ENCODE measurements around the gene MAD1L1. TPM values are rescaled to one million over a fixed set of nuclear protein-coding genes. Genes with fewer than 3 reads are reported as not detected.
"Not testable (repeated sequence)": the region's sequence is repeated elsewhere in the genome, so short reads cannot be mapped to it uniquely, and the experiment has no call there.

The MAD1L1 gene
- total and polyA plus RNA-seq, 2 donors, result 23.1 to 27.4 TPM

- H3K4me1 ChIP-seq (ENCODE audit: insufficient read depth); DNase-seq (ENCODE audit: extremely low spot score); H3K27ac ChIP-seq (ENCODE audit: low read depth); H3K4me3 ChIP-seq (ENCODE audit: low read depth, low read length); H3K36me3 ChIP-seq (ENCODE audit: insufficient read depth): not testable (repeated sequence)
- 59% methylated on average over 13 of the region's 18 CpGs for WGBS
These were observed 36.6 kb upstream of the MAD1L1 start for GRCh38 chr7:2269089-2269990.

- Histone ChIP-seq H3K4me1 (ENCODE audit: insufficient read depth) (no peaks in the 10 kb centered on the region), H3K4me3 (ENCODE audit: low read depth, low read length) (no peak overlapping the region), H3K36me3 (ENCODE audit: insufficient read depth) (peaks cover 3% of the 10 kb centered on the region), H3K27ac (ENCODE audit: low read depth) (no peak overlapping the region)
- WGBS, result 71% methylated on average over 10 of the region's 10 CpGs
- no peak for DNase-seq (ENCODE audit: extremely low spot score)
These were observed 34.2 kb upstream of the MAD1L1 start for GRCh38 chr7:2266911-2267310.

- no peak for DNase-seq (ENCODE audit: extremely low spot score)
- no peak overlapping the region for H3K27ac ChIP-seq (ENCODE audit: low read depth)
- no peaks in the 10 kb centered on the region for H3K4me1 ChIP-seq (ENCODE audit: insufficient read depth)
- H3K36me3 ChIP-seq (ENCODE audit: insufficient read depth), result no peaks in the 10 kb centered on the region
- 97% methylated on average over 23 of the region's 23 CpGs for WGBS
- H3K4me3 ChIP-seq (ENCODE audit: low read depth, low read length), result no peak overlapping the region
These were observed 31.4 kb upstream of the MAD1L1 start for GRCh38 chr7:2264158-2264557.

- 95% methylated on average over 18 of the region's 18 CpGs for WGBS
- no peaks in the 10 kb centered on the region for H3K4me1 ChIP-seq (ENCODE audit: insufficient read depth)
- H3K4me3 ChIP-seq (ENCODE audit: low read depth, low read length), result no peak overlapping the region
- no peaks in the 10 kb centered on the region for H3K36me3 ChIP-seq (ENCODE audit: insufficient read depth)
- DNase-seq (ENCODE audit: extremely low spot score), result no peak
- H3K27ac ChIP-seq (ENCODE audit: low read depth), result no peak overlapping the region
These were observed 30.4 kb upstream of the MAD1L1 start for GRCh38 chr7:2263176-2263575.

- WGBS, result 87% methylated on average over 14 of the region's 14 CpGs
- H3K4me3 ChIP-seq (ENCODE audit: low read depth, low read length), result no peak overlapping the region
- no peaks in the 10 kb centered on the region for H3K36me3 ChIP-seq (ENCODE audit: insufficient read depth)
- H3K27ac ChIP-seq (ENCODE audit: low read depth), result no peak overlapping the region
- no peaks in the 10 kb centered on the region for H3K4me1 ChIP-seq (ENCODE audit: insufficient read depth)
- no peak for DNase-seq (ENCODE audit: extremely low spot score)
These were observed 28.9 kb upstream of the MAD1L1 start for GRCh38 chr7:2261611-2262010.

- Histone ChIP-seq H3K36me3 (ENCODE audit: insufficient read depth) (no peaks in the 10 kb centered on the region), H3K4me3 (ENCODE audit: low read depth, low read length) (no peak overlapping the region), H3K4me1 (ENCODE audit: insufficient read depth) (no peaks in the 10 kb centered on the region), H3K27ac (ENCODE audit: low read depth) (no peak overlapping the region)
- DNase-seq (ENCODE audit: extremely low spot score), result no peak
- 91% methylated on average over 5 of the region's 5 CpGs for WGBS
These were observed 28.1 kb upstream of the MAD1L1 start for GRCh38 chr7:2260820-2261219.

GRCh38 chr7:2259480-2259879, 26.7 kb upstream of the MAD1L1 start:
- Histone ChIP-seq H3K4me3 (ENCODE audit: low read depth, low read length) (no peak overlapping the region), H3K27ac (ENCODE audit: low read depth) (no peak overlapping the region), H3K4me1 (ENCODE audit: insufficient read depth) (no peaks in the 10 kb centered on the region), H3K36me3 (ENCODE audit: insufficient read depth) (no peaks in the 10 kb centered on the region)
- 89% methylated on average over 9 of the region's 9 CpGs for WGBS
- DNase-seq (ENCODE audit: extremely low spot score), result no peak

GRCh38 chr7:2258661-2259365, 26.1 kb upstream of the MAD1L1 start:
- Histone ChIP-seq H3K27ac (ENCODE audit: low read depth) (no peak overlapping the region), H3K4me3 (ENCODE audit: low read depth, low read length) (no peak overlapping the region), H3K36me3 (ENCODE audit: insufficient read depth) (no peaks in the 10 kb centered on the region), H3K4me1 (ENCODE audit: insufficient read depth) (no peaks in the 10 kb centered on the region)
- WGBS, result 94% methylated on average over 34 of the region's 34 CpGs
- DNase-seq (ENCODE audit: extremely low spot score), result no peak

GRCh38 chr7:2257651-2258050, 24.9 kb upstream of the MAD1L1 start:
- Histone ChIP-seq H3K4me3 (ENCODE audit: low read depth, low read length) (no peak overlapping the region), H3K4me1 (ENCODE audit: insufficient read depth) (no peaks in the 10 kb centered on the region), H3K36me3 (ENCODE audit: insufficient read depth) (no peaks in the 10 kb centered on the region), H3K27ac (ENCODE audit: low read depth) (no peak overlapping the region)
- WGBS, result 92% methylated on average over 17 of the region's 17 CpGs
- DNase-seq (ENCODE audit: extremely low spot score), result no peak

- Histone ChIP-seq H3K27ac (ENCODE audit: low read depth) (no peak overlapping the region), H3K4me1 (ENCODE audit: insufficient read depth) (no peaks in the 10 kb centered on the region), H3K4me3 (ENCODE audit: low read depth, low read length) (no peak overlapping the region), H3K36me3 (ENCODE audit: insufficient read depth) (no peaks in the 10 kb centered on the region)
- no peak for DNase-seq (ENCODE audit: extremely low spot score)
- WGBS, result 95% methylated on average over 38 of the region's 38 CpGs
These were observed 24.4 kb upstream of the MAD1L1 start for GRCh38 chr7:2257046-2257551.

GRCh38 chr7:2256306-2257045, 23.7 kb upstream of the MAD1L1 start:
- no peak overlapping the region for H3K27ac ChIP-seq (ENCODE audit: low read depth)
- H3K4me3 ChIP-seq (ENCODE audit: low read depth, low read length), result no peak overlapping the region
- 94% methylated on average over 44 of the region's 44 CpGs for WGBS
- no peak for DNase-seq (ENCODE audit: extremely low spot score)
- no peaks in the 10 kb centered on the region for H3K36me3 ChIP-seq (ENCODE audit: insufficient read depth)
- no peaks in the 10 kb centered on the region for H3K4me1 ChIP-seq (ENCODE audit: insufficient read depth)

GRCh38 chr7:2255145-2256139, 22.7 kb upstream of the MAD1L1 start:
- no peak overlapping the region for H3K27ac ChIP-seq (ENCODE audit: low read depth)
- H3K36me3 ChIP-seq (ENCODE audit: insufficient read depth), result no peaks in the 10 kb centered on the region
- no peak for DNase-seq (ENCODE audit: extremely low spot score)
- no peaks in the 10 kb centered on the region for H3K4me1 ChIP-seq (ENCODE audit: insufficient read depth)
- 91% methylated on average over 33 of the region's 33 CpGs for WGBS
- no peak overlapping the region for H3K4me3 ChIP-seq (ENCODE audit: low read depth, low read length)

Data from urinary bladder (tissue), 4 donors.